ENCODE results near the gene TMEM109. TPM values are rescaled to one million over a fixed set of nuclear protein-coding genes. Genes with fewer than 3 reads are reported as not detected.

TMEM109 gene
- total RNA-seq, 2 donors from 2014 or later, result 158 to 213 TPM

GRCh38 chr11:60934790-60935605 lies 21.0 kb downstream of the TMEM109 start:
- peaks cover 5% of the 10 kb centered on the region for H3K36me3 ChIP-seq
- H3K9me3 ChIP-seq, result no peaks in the 10 kb centered on the region
- DNase-seq (ENCODE audit: low spot score) (no peak), ATAC-seq (ENCODE audit: insufficient number of reproducible peaks, low FRiP score, low read depth) (no peak)
- H3K4me1 ChIP-seq (ENCODE audit: control insufficient read depth in 1 of 2, low read depth in 2 of 2), result no peaks in the 10 kb centered on the region
- H3K27ac ChIP-seq, result no peak overlapping the region
- no peak overlapping the region for H3K4me3 ChIP-seq
- no peak for TF ChIP-seq CTCF (IDR thresholded peaks at IDR 0.05)
- no peaks in the 10 kb centered on the region for H3K27me3 ChIP-seq (replicated peaks; ENCODE audit: insufficient read depth)

- Histone ChIP-seq H3K9me3 (no peaks in the 10 kb centered on the region), H3K4me1 (ENCODE audit: control insufficient read depth in 1 of 2, low read depth in 2 of 2) (no peaks in the 10 kb centered on the region), H3K27me3 (replicated peaks; ENCODE audit: insufficient read depth) (no peaks in the 10 kb centered on the region), H3K4me3 (no peak overlapping the region), H3K36me3 (peaks cover 5% of the 10 kb centered on the region), H3K27ac (no peak overlapping the region)
- no peak for ATAC-seq (ENCODE audit: insufficient number of reproducible peaks, low FRiP score, low read depth)
- no peak for TF ChIP-seq CTCF (IDR thresholded peaks at IDR 0.05)
- DNase-seq (ENCODE audit: low spot score), result no peak
Observed at GRCh38 chr11:60935676-60936442, 21.9 kb downstream of the TMEM109 start.

GRCh38 chr11:60936467-60937143 lies 22.6 kb downstream of the TMEM109 start:
- H3K9me3 ChIP-seq, result no peaks in the 10 kb centered on the region
- H3K27ac ChIP-seq, result no peak overlapping the region
- no peaks in the 10 kb centered on the region for H3K4me1 ChIP-seq (ENCODE audit: control insufficient read depth in 1 of 2, low read depth in 2 of 2)
- no peak for TF ChIP-seq CTCF (IDR thresholded peaks at IDR 0.05)
- DNase-seq (ENCODE audit: low spot score) (no peak), ATAC-seq (ENCODE audit: insufficient number of reproducible peaks, low FRiP score, low read depth) (no peak)
- H3K36me3 ChIP-seq, result peaks cover 6% of the 10 kb centered on the region
- no peaks in the 10 kb centered on the region for H3K27me3 ChIP-seq (replicated peaks; ENCODE audit: insufficient read depth)
- no peak overlapping the region for H3K4me3 ChIP-seq

- no peak overlapping the region for H3K4me3 ChIP-seq
- TF ChIP-seq CTCF (IDR thresholded peaks at IDR 0.05), result no peak
- no peaks in the 10 kb centered on the region for H3K4me1 ChIP-seq (ENCODE audit: control insufficient read depth in 1 of 2, low read depth in 2 of 2)
- DNase-seq (ENCODE audit: low spot score) (no peak), ATAC-seq (ENCODE audit: insufficient number of reproducible peaks, low FRiP score, low read depth) (no peak)
- no peaks in the 10 kb centered on the region for H3K27me3 ChIP-seq (replicated peaks; ENCODE audit: insufficient read depth)
- no peak overlapping the region for H3K27ac ChIP-seq
- H3K36me3 ChIP-seq, result peaks cover 11% of the 10 kb centered on the region
- H3K9me3 ChIP-seq, result no peaks in the 10 kb centered on the region
Observed at GRCh38 chr11:60937144-60937527, 23.2 kb downstream of the TMEM109 start.

- H3K27ac ChIP-seq, result no peak overlapping the region
- no peaks in the 10 kb centered on the region for H3K9me3 ChIP-seq
- ATAC-seq (ENCODE audit: insufficient number of reproducible peaks, low FRiP score, low read depth) (no peak), DNase-seq (ENCODE audit: low spot score) (no peak)
- no peak for TF ChIP-seq CTCF (IDR thresholded peaks at IDR 0.05)
- H3K4me3 ChIP-seq, result no peak overlapping the region
- H3K4me1 ChIP-seq (ENCODE audit: control insufficient read depth in 1 of 2, low read depth in 2 of 2), result no peaks in the 10 kb centered on the region
- no peaks in the 10 kb centered on the region for H3K27me3 ChIP-seq (replicated peaks; ENCODE audit: insufficient read depth)
- H3K36me3 ChIP-seq, result peaks cover 15% of the 10 kb centered on the region
Observed at GRCh38 chr11:60937811-60938210, 23.9 kb downstream of the TMEM109 start.
